KMS-11 (cell line): ENCODE data around the gene ETS2.

Experiments used
- H2AFZ ChIP-seq: fragments of 200-600 bp; sonication (generic); 2 replicates; pipeline ENCODE4 v1.6.1; 2016; ENCODE audit warnings: antibody characterized with exemption, mixed run types, low read depth
- H3K27ac ChIP-seq: fragments of 200-600 bp; sonication (generic); 2 replicates; pipeline ENCODE4 v1.6.1; 2016; ENCODE audit warnings: mild to moderate bottlenecking, mixed run types
- H3K27me3 ChIP-seq: fragments of 200-600 bp; sonication (generic); 2 replicates; pipeline ENCODE4 v1.6.1; 2017; ENCODE audit warnings: mild to moderate bottlenecking, low read depth, mixed run types, moderate library complexity; ENCODE audit not compliant: insufficient read depth
- H3K36me3 ChIP-seq: fragments of 200-600 bp; sonication (generic); 2 replicates; pipeline ENCODE4 v1.6.1; 2017; ENCODE audit warnings: mild to moderate bottlenecking, mixed run types; ENCODE audit not compliant: insufficient read depth
- H3K4me1 ChIP-seq: fragments of 200-600 bp; sonication (generic); 2 replicates; pipeline ENCODE4 v1.6.1; 2016; ENCODE audit warnings: mild to moderate bottlenecking, low read depth, mixed run types; ENCODE audit not compliant: poor library complexity, severe bottlenecking
- H3K4me2 ChIP-seq: fragments of 200-600 bp; sonication (generic); 2 replicates; pipeline ENCODE4 v1.7.0; 2016; ENCODE audit warnings: mild to moderate bottlenecking, mixed run types
- H3K4me3 ChIP-seq: fragments of 200-600 bp; sonication (generic); IDR thresholded peaks from 2 replicates; pipeline ENCODE4 v1.6.1; 2017; ENCODE audit warnings: low read depth, low read length, mixed read lengths; ENCODE audit not compliant: insufficient read depth
- H3K79me2 ChIP-seq: fragments of 200-600 bp; sonication (generic); 2 replicates; pipeline ENCODE4 v1.6.1; 2016; ENCODE audit warnings: low read depth, mixed run types; ENCODE audit not compliant: insufficient read depth
- H3K9ac ChIP-seq: fragments of 200-600 bp; sonication (generic); 2 replicates; pipeline ENCODE4 v1.6.1; 2016; ENCODE audit warnings: mild to moderate bottlenecking, mixed run types
- H4K20me1 ChIP-seq: fragments of 200-600 bp; sonication (generic); 2 replicates; pipeline ENCODE4 v1.6.1; 2016; ENCODE audit warnings: mild to moderate bottlenecking, mixed run types; ENCODE audit not compliant: insufficient read depth
- CTCF ChIP-seq: fragments of 200-600 bp; sonication (generic); conservative IDR thresholded peaks from 2 replicates; pipeline ENCODE4 v1.6.1; 2017; ENCODE audit warnings: low read depth, mild to moderate bottlenecking, antibody characterized with exemption, low read length, moderate library complexity, mixed read lengths

ETS2 gene

DNA sequence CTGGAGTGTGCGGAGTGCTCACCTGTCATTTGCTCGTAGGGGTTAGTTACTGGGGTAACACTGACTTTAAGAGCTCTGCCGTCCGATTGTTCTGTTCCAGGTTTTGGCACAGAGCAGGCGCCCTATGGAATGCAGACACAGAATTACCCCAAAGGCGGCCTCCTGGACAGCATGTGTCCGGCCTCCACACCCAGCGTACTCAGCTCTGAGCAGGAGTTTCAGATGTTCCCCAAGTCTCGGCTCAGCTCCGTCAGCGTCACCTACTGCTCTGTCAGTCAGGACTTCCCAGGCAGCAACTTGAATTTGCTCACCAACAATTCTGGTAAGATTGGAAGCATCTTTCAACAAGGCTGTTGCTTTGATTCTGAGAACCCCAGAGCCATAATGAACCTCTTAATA is 12.6 kb downstream of the ETS2 start:
- Histone ChIP-seq H4K20me1 (no peaks in the 10 kb centered on the region), H3K27me3 (no peaks in the 10 kb centered on the region), H3K79me2 (no peaks in the 10 kb centered on the region), H3K4me3 (no peak overlapping the region), H2AFZ (no peak overlapping the region), H3K9ac (no peak overlapping the region), H3K4me2 (no peak overlapping the region), H3K36me3 (peaks cover 5% of the 10 kb centered on the region; the same call in 1 of the 2 replicates), H3K27ac (no peak overlapping the region), H3K4me1 (no peaks in the 10 kb centered on the region)
- TF ChIP-seq CTCF, result no peak

DNA sequence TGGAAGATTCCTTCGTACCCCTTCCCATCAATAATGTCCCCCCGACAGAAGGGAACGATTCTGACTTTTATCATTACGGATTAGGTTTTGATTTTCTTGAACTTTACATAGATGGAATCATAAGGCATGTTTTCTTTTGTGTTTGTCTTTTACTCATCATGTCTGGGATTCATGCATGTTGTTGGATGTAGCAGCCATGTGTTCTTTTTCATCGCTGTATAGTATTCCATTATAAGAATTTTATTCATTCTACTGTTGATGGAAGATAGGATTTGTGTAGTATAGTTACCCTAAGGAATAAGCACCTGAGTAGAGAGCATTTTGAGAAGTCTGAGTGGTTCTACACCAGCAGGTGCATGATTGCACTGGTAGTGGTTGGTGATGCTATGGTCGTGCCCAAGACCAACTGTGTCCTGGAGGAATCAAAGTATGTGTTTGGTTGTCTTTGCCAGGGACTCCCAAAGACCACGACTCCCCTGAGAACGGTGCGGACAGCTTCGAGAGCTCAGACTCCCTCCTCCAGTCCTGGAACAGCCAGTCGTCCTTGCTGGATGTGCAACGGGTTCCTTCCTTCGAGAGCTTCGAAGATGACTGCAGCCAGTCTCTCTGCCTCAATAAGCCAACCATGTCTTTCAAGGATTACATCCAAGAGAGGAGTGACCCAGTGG is 13.5 kb downstream of the ETS2 start:
- Histone ChIP-seq H4K20me1 (no peaks in the 10 kb centered on the region), H3K4me2 (no peak overlapping the region), H3K4me1 (no peaks in the 10 kb centered on the region), H3K27me3 (no peaks in the 10 kb centered on the region), H2AFZ (no peak overlapping the region), H3K4me3 (no peak overlapping the region), H3K9ac (no peak overlapping the region), H3K79me2 (no peaks in the 10 kb centered on the region), H3K27ac (no peak overlapping the region), H3K36me3 (peaks cover 5% of the 10 kb centered on the region; the same call in 1 of the 2 replicates)
- no peak for TF ChIP-seq CTCF

DNA sequence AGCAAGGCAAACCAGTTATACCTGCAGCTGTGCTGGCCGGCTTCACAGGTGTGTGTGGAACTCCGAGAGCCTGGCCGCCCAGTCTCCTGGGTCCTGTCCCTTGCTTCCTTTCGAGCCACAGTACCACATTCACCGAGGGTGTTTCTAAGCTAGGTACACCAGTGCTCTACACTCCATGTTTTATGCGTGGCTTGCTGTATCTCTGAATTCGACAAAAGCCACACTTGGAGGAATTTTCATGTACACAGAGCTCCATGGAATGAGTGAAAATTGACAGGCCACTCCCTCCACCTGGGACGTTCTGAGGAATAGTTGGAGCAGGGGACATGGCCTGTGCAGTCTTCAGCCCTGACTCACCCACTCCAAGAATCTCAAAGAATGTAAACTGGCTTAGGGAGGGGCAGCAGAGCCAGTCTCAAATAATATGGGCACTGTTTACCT is 14.0 kb downstream of the ETS2 start:
- no peaks in the 10 kb centered on the region for H3K27me3 ChIP-seq
- no peaks in the 10 kb centered on the region for H3K4me1 ChIP-seq
- no peaks in the 10 kb centered on the region for H3K79me2 ChIP-seq
- H3K36me3 ChIP-seq, result peaks cover 5% of the 10 kb centered on the region; the same call in 1 of the 2 replicates
- H3K27ac ChIP-seq, result no peak overlapping the region
- no peak overlapping the region for H3K4me2 ChIP-seq
- H2AFZ ChIP-seq, result no peak overlapping the region
- H3K4me3 ChIP-seq, result no peak overlapping the region
- H4K20me1 ChIP-seq, result no peaks in the 10 kb centered on the region
- no peak for TF ChIP-seq CTCF
- no peak overlapping the region for H3K9ac ChIP-seq

DNA sequence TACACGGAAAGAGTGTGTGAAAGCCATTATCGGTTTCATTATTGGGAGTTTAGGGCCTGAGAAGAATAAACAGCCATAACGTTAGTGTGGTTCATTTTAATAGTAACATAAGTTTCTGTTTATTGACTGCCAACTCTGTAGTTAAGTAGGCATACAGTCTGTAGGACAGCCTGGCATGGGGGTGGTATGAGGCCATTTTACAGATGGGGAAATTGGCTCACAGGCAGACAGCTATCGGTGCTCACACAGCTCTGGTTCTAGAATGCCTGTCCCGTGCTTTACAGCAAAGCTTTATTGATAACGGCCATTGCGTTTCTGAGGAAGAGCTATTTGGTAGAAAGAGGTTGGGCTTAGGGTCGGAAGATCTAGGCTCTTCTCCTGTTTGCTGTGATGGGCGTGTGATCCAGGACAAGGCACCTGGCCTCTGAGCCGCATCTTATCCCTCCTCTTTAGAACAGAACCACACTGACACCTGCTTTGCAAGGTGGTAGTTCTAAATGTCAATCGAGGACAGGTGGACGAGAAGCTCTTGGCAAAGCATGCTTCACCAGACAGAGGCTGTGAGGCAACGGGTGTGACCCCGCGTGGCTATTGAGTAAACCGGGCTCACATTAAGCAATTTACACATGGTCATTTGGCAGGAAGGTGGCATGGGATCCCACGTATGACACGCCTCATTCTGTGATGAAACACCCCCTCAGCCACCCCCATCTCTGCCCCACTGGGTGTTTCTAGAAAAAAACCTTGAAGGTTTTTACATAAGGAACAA is 14.9 kb downstream of the ETS2 start:
- no peak overlapping the region for H3K9ac ChIP-seq

More for the DNA sequence above, 14.9 kb downstream of the ETS2 start:
- no peak overlapping the region for H2AFZ ChIP-seq
- H3K4me1 ChIP-seq, result no peaks in the 10 kb centered on the region
- no peak overlapping the region for H3K4me3 ChIP-seq
- H3K27ac ChIP-seq, result no peak overlapping the region
- TF ChIP-seq CTCF, result no peak
- H4K20me1 ChIP-seq, result no peaks in the 10 kb centered on the region
- no peak overlapping the region for H3K4me2 ChIP-seq
- peaks cover 5% of the 10 kb centered on the region; the same call in 1 of the 2 replicates for H3K36me3 ChIP-seq
- no peaks in the 10 kb centered on the region for H3K79me2 ChIP-seq
- no peaks in the 10 kb centered on the region for H3K27me3 ChIP-seq
